HuH-7 (cell line): ENCODE measurements around the gene HMCN2.
A peak's percentile ranks its signal among the peaks of the same experiment; 100 is the strongest.
"Not testable (repeated sequence)": the region's sequence is repeated elsewhere in the genome, so short reads cannot be mapped to it uniquely, and the experiment has no call there.

Source experiments
- DNase-seq: peaks from one replicate; pipeline ENCODE4 v3.0.0; 2011; ENCODE audit warnings: low spot score

HMCN2 gene

GRCh38 chr9:130421154-130421801, 155.7 kb downstream of the HMCN2 start:
- DNase-seq: no peak

- no peak for DNase-seq
Measured at GRCh38 chr9:130421802-130422276, 156.3 kb downstream of the HMCN2 start.

- DNase-seq: no peak
Measured at GRCh38 chr9:130422546-130422945, 157.0 kb downstream of the HMCN2 start.

- DNase-seq: no peak
Measured at GRCh38 chr9:130423272-130423671, 157.7 kb downstream of the HMCN2 start.

- no peak for DNase-seq
Measured at GRCh38 chr9:130424595-130425454, 159.3 kb downstream of the HMCN2 start.

- peak; percentile 78 for DNase-seq
Measured at GRCh38 chr9:130425741-130426466, 160.3 kb downstream of the HMCN2 start.

- DNase-seq: no peak
Measured at GRCh38 chr9:130426467-130426773, 160.9 kb downstream of the HMCN2 start.

- DNase-seq: no peak
Measured at GRCh38 chr9:130426883-130427282, 161.3 kb downstream of the HMCN2 start.

GRCh38 chr9:130427326-130427725, 161.8 kb downstream of the HMCN2 start:
- no peak for DNase-seq

GRCh38 chr9:130428086-130428665, 162.6 kb downstream of the HMCN2 start:
- DNase-seq: no peak

GRCh38 chr9:130429381-130429780, 163.8 kb downstream of the HMCN2 start:
- DNase-seq: no peak

- no peak for DNase-seq
Measured at GRCh38 chr9:130429831-130430230, 164.3 kb downstream of the HMCN2 start.

GRCh38 chr9:130430232-130430631, 164.7 kb downstream of the HMCN2 start:
- DNase-seq: no peak

- DNase-seq: no peak
Measured at GRCh38 chr9:130430734-130431535, 165.4 kb downstream of the HMCN2 start.

GRCh38 chr9:130431536-130432303, 166.2 kb downstream of the HMCN2 start:
- DNase-seq: no peak

- no peak for DNase-seq
Measured at GRCh38 chr9:130432362-130432761, 166.8 kb downstream of the HMCN2 start.

- no peak for DNase-seq
Measured at GRCh38 chr9:130432796-130433167, 167.2 kb downstream of the HMCN2 start.

- DNase-seq: peak; percentile 94
Measured at GRCh38 chr9:130433168-130433946, 167.8 kb downstream of the HMCN2 start.

- DNase-seq: no peak
Measured at GRCh38 chr9:130433947-130434262, 168.3 kb downstream of the HMCN2 start.

- not testable (repeated sequence) for DNase-seq
Measured at GRCh38 chr9:130434656-130435055, 169.1 kb downstream of the HMCN2 start.
